DOHH2 (cell line): ENCODE results near the gene TUBB.

Source experiments
- CTCF ChIP-seq: fragments of 200-600 bp; sonication (generic); IDR thresholded peaks from one replicate; pipeline ENCODE4 v1.5.1; 2014; ENCODE audit warnings: antibody characterized with exemption, mild to moderate bottlenecking, low read depth, low read length; ENCODE audit not compliant: poor library complexity, severe bottlenecking
- EZH2phosphoT487 ChIP-seq: fragments of 200-600 bp; sonication (generic); IDR thresholded peaks from 2 replicates; pipeline ENCODE4 v1.6.1; 2017; ENCODE audit warnings: borderline replicate concordance, mild to moderate bottlenecking, antibody characterized with exemption, low read length, moderate library complexity, mixed read lengths

GRCh38 chr6:30682143-30683117, 37.7 kb upstream of the TUBB start:
- TF ChIP-seq CTCF, result no peak
- TF ChIP-seq EZH2phosphoT487, result no peak
